HG02763 (cell line): ENCODE results near the gene SLC6A9.

Experiments used
- ATAC-seq: cut with Tn5 transposase; IDR thresholded peaks from one replicate; pipeline ENCODE4 v1.9.1; 2021; ENCODE audit warnings: mild to moderate bottlenecking, moderate library complexity; ENCODE audit not compliant: unreplicated experiment

SLC6A9 gene

GRCh38 chr1:44031252-44032169 is at the start of gene SLC6A9:
TSS of gene SLC6A9 (minus strand) at chr1:44031462. CDS start at chr1:44024277, 7,185 bp downstream.
- ATAC-seq: no peak

GRCh38 chr1:44079566-44079965 is 48.3 kb upstream of the SLC6A9 start:
- ATAC-seq: no peak

GRCh38 chr1:44078104-44078503 is 46.8 kb upstream of the SLC6A9 start:
- no peak for ATAC-seq

- no peak for ATAC-seq
These were observed 46.2 kb upstream of the SLC6A9 start for GRCh38 chr1:44077421-44077820.

- no peak for ATAC-seq
These were observed 44.8 kb upstream of the SLC6A9 start for GRCh38 chr1:44076066-44076465.

GRCh38 chr1:44074415-44074814 is 43.2 kb upstream of the SLC6A9 start:
- ATAC-seq: no peak

GRCh38 chr1:44073528-44073927 is 42.3 kb upstream of the SLC6A9 start:
- no peak for ATAC-seq

GRCh38 chr1:44072821-44073220 is 41.6 kb upstream of the SLC6A9 start:
- no peak for ATAC-seq

GRCh38 chr1:44072204-44072603 is 40.9 kb upstream of the SLC6A9 start:
- no peak for ATAC-seq

GRCh38 chr1:44071461-44071860 is 40.2 kb upstream of the SLC6A9 start:
- no peak for ATAC-seq

- ATAC-seq: no peak
These were observed 37.2 kb upstream of the SLC6A9 start for GRCh38 chr1:44068442-44068921.

- ATAC-seq: no peak
These were observed 36.3 kb upstream of the SLC6A9 start for GRCh38 chr1:44067266-44068250.

- ATAC-seq: no peak
These were observed 31.5 kb upstream of the SLC6A9 start for GRCh38 chr1:44062656-44063179.

- ATAC-seq: no peak
These were observed 30.6 kb upstream of the SLC6A9 start for GRCh38 chr1:44061857-44062256.

GRCh38 chr1:44060830-44061267 is 29.6 kb upstream of the SLC6A9 start:
- no peak for ATAC-seq

- no peak for ATAC-seq
These were observed 28.5 kb upstream of the SLC6A9 start for GRCh38 chr1:44059664-44060355.

- no peak for ATAC-seq
These were observed 27.9 kb upstream of the SLC6A9 start for GRCh38 chr1:44059212-44059611.

- ATAC-seq: no peak
These were observed 26.0 kb upstream of the SLC6A9 start for GRCh38 chr1:44057293-44057692.

GRCh38 chr1:44053394-44053793 is 22.1 kb upstream of the SLC6A9 start:
- no peak for ATAC-seq

- no peak for ATAC-seq
These were observed 19.0 kb upstream of the SLC6A9 start for GRCh38 chr1:44050261-44050660.
